ENCODE measurements around the gene IRF6.

- TF ChIP-seq POLR2AphosphoS5 (IDR thresholded peaks at IDR 0.05; ENCODE audit: low read depth, low read length) (no peak), CTCF (IDR thresholded peaks at IDR 0.05 in 2 of 3, conservative IDR thresholded peaks at IDR 0.05 in 1 of 3; ENCODE audit: borderline replicate concordance in 1 of 3, insufficient read depth in 1 of 3, low read depth in 2 of 3, low read length in 2 of 3) (no peak), REST (IDR thresholded peaks at IDR 0.05; ENCODE audit: low read depth) (no peak), EGR1 (IDR thresholded peaks at IDR 0.05; ENCODE audit: low read depth) (no peak), POLR2A (IDR thresholded peaks at IDR 0.05; ENCODE audit: borderline replicate concordance, extremely low read depth, insufficient read depth, insufficient read length) (no peak), EZH2 (IDR thresholded peaks at IDR 0.05) (no peak), JUND (IDR thresholded peaks at IDR 0.05) (no peak), ZNF274 (IDR thresholded peaks at IDR 0.05; ENCODE audit: low read depth, low read length) (no peak), RAD21 (IDR thresholded peaks at IDR 0.05; ENCODE audit: low read depth) (no peak), CEBPB (IDR thresholded peaks at IDR 0.05; ENCODE audit: low read depth) (no peak)
Observed at GRCh38 chr1:209741889-209742288, 64.1 kb downstream of the IRF6 start.
